ENCODE results near the gene MYBPC3. TPM values are rescaled to one million over a fixed set of nuclear protein-coding genes. Genes with fewer than 3 reads are reported as not detected.
A peak's percentile ranks its signal among the peaks of the same experiment; 100 is the strongest.

The MYBPC3 gene
- total RNA-seq, 1 donor from 2014 or later: not detected

DNA sequence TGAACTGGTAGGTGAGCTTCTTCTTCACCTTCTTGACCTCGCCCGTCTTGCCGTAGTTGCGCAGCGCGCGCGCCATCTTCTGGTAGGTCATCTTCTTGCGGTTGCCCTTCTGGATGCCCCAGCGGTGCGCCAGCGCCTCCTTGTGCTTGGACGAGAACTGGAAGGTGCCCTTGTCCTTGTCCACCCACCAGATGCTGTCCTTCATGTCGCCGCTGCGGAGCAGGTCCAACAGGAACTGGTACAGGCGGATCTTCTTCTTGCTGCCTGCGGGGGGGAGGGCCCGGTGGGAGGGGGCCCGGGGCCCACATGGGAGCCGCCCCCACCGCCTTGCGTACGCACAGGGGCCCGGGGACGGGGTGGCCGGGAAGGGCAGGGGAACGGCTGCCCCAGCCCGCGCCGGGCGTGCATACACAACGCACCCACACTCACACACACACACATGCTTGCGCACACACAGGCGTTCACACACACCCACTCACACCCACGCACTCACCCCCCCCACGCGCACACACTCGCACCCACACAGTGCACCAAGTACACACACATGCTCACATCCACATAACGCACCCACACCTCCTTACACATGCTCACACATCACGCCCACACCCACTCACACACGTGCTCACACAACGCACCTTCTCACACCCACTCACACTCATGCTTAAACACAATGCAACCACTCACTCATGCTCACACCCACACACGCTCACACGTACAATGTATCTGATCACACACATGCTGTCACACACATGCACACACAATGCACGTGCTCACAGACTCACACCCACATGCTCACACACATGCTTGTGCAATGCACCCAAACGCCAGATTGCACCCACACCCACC, 3.0 kb upstream of the MYBPC3 start:
- H3K4me3 ChIP-seq: peak overlapping the region; percentile 65
- H3K9me3 ChIP-seq: no peaks in the 10 kb centered on the region
- peaks cover 0 to 2% of the 10 kb centered on the region in 2 donors for H3K4me1 ChIP-seq
- H3K36me3 ChIP-seq: no peaks in the 10 kb centered on the region
- DNase-seq (ENCODE audit: low spot score in 2 of 2): peak in 1 of 2 donors; percentile 93
- TF ChIP-seq, protein P1, sequence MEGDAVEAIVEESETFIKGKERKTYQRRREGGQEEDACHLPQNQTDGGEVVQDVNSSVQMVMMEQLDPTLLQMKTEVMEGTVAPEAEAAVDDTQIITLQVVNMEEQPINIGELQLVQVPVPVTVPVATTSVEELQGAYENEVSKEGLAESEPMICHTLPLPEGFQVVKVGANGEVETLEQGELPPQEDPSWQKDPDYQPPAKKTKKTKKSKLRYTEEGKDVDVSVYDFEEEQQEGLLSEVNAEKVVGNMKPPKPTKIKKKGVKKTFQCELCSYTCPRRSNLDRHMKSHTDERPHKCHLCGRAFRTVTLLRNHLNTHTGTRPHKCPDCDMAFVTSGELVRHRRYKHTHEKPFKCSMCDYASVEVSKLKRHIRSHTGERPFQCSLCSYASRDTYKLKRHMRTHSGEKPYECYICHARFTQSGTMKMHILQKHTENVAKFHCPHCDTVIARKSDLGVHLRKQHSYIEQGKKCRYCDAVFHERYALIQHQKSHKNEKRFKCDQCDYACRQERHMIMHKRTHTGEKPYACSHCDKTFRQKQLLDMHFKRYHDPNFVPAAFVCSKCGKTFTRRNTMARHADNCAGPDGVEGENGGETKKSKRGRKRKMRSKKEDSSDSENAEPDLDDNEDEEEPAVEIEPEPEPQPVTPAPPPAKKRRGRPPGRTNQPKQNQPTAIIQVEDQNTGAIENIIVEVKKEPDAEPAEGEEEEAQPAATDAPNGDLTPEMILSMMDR (IDR thresholded peaks at IDR 0.05): peak; percentile 88 to 94 (median 92)
- intact Hi-C loops (cut with DNase I): loop anchor here (1.0 to 2.0 kb wide), 2 partner anchors 97 to 179 kb away; partner anchors contain the start of gene ARFGAP2
- H3K27ac ChIP-seq: no peak overlapping the region
- H3K27me3 ChIP-seq: no peaks in the 10 kb centered on the region

DNA sequence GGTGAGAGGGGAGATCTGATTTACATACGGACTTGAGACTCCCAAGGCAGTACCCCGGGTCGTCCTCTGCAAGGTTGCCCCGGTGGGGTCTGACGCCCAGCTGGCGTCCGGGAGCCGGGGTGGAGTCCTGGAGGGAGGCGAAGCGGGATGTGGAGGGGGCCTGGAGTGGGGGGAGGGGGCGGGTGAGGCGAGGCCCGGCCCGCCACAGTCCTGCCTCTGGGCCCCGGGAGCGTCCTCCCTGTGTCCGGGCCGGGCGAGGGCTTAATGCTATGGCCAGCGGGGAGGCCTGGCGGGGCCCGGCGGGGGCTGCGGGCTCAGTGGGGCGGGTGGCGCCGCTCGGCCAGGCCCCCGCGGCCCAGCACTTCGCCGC, 2.4 kb upstream of the MYBPC3 start:
- H3K27ac ChIP-seq: no peak overlapping the region
- H3K4me1 ChIP-seq: peaks cover 0 to 2% of the 10 kb centered on the region in 2 donors
- H3K27me3 ChIP-seq: no peaks in the 10 kb centered on the region
- intact Hi-C loops (cut with DNase I): loop anchor here (1.0 to 5.0 kb wide), 3 partner anchors 97 to 468 kb away; partner anchors contain the start of gene ARFGAP2
- no peaks in the 10 kb centered on the region for H3K36me3 ChIP-seq
- TF ChIP-seq, protein P1 (IDR thresholded peaks at IDR 0.05): no peak
- peak overlapping the region; percentile 65 for H3K4me3 ChIP-seq
- DNase-seq (ENCODE audit: low spot score in 2 of 2): no peak
- H3K9me3 ChIP-seq: no peaks in the 10 kb centered on the region

DNA sequence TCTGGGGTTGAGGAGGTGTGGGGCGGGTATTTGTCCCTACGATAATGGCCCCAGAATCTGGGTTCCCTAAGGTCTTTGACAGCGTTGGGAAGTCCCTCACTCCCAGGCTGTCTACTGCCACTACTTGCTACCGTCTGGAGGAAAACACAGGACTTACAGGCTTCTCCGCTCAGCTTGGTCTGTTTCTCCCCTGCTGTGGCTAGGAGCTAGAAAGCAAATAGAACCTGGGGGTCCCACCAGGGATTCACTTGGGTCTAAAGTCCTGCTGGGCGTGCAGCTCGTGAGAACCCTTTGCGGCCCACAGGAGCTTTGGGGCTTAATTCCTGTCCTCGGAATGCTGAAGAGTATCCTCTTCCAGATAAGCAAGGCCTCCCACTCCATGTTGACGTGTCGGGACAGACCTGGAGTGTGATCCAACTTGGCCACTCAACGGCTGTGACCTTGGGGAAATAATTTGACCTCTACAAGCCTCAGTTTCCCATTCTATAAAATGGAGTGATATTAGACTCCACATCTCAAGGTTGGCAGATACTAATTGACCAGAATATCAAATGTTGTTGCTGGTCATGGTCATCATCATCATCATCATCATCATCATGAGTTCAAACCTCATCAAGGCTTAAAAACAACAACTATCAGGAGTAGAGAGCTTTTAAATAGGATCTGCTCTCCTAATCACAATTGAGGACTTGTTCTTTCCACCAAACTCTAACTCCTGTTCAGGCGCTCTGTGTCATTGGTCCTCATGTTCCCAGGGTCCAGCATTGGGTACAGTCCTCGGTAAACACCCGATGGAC, 1.7 kb upstream of the MYBPC3 start:
- intact Hi-C loops (cut with DNase I): loop anchor here (2.0 to 5.0 kb wide), 2 partner anchors 177 to 467 kb away; partner anchors contain the start of gene ARFGAP2
- no peak for DNase-seq (ENCODE audit: low spot score in 2 of 2)
- TF ChIP-seq, protein P1 (IDR thresholded peaks at IDR 0.05): no peak
- peaks cover 0 to 2% of the 10 kb centered on the region in 2 donors for H3K4me1 ChIP-seq
- no peaks in the 10 kb centered on the region for H3K36me3 ChIP-seq
- H3K27ac ChIP-seq: no peak overlapping the region
- H3K27me3 ChIP-seq: no peaks in the 10 kb centered on the region
- H3K9me3 ChIP-seq: no peaks in the 10 kb centered on the region
- no peak overlapping the region for H3K4me3 ChIP-seq

DNA sequence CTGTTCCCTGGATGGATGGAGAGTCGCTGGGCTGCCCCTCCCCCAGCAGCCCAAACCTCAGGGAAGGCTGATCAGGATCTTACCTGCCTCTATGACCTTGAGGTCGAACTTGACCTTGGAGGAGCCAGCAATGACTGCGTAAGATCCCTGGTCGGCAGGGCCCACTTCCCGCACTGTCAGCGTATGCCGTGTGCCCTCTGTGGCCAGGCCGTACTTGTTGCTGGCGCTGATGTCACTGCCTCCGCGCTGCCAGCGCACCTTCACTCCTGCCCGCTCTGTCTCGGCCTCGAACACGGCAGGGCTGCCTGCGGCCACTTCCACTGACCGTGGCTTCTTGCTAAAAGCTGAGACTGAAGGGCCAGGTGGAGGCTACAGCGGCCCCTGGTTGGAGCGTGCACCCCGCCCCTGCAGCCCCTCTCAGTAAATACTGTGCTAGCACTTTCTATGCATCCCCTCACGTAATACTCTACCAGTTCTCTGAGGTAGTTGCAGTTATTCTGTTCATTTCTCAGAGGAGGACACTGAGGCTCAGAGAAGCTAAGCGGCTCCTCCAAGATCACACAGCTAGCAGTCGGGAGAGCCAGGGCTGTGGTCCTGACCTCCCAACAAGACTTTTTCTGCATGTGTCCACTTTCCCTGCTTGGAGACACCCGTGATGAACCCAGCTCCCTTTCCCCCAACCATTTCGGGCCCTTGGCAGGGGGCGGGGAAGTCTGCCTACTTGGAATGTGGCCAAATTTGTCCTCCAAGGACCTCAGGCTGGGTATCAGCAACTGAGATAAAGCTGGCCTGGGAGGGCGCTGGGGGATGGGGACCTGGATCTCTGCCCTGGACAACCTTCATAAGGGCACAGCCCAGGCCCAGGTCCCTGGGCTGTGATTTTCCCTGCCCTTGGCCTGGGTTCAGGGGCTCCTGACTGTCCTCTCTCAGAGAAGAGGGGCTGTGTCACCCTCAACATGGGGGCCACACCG, 1.1 kb downstream of the MYBPC3 start:
- H3K27ac ChIP-seq: no peak overlapping the region
- H3K27me3 ChIP-seq: no peaks in the 10 kb centered on the region
- DNase-seq (ENCODE audit: low spot score in 2 of 2): no peak
- no peaks in the 10 kb centered on the region for H3K36me3 ChIP-seq
- H3K4me3 ChIP-seq: no peak overlapping the region
- H3K4me1 ChIP-seq: peaks cover 0 to 2% of the 10 kb centered on the region in 2 donors
- H3K9me3 ChIP-seq: no peaks in the 10 kb centered on the region
- intact Hi-C loops (cut with DNase I): loop anchor here (5.0 kb wide), 1 partner anchor 464 kb away; no protein-coding TSS in a partner anchor
- TF ChIP-seq, protein P1 (IDR thresholded peaks at IDR 0.05): no peak

DNA sequence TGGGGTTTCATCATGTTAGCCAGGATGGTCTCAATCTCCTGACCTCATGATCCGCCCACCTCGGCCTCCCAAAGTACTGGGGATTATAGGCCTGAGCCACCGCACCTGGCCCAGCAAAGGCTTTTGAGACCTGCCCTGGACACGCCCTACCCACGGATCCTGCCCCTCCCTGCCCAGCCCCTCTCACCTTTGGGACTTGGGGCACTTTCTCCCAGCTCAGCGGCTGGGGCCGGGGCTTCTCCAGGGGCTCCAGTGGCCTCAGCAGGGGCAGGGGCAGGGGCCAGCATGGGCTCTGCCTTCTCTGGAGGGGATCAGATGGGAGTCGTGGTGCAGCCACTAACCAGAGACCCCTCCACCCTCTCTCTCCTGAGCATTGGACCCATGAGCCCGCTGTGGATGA, 2.2 kb downstream of the MYBPC3 start:
- Histone ChIP-seq H3K27me3 (no peaks in the 10 kb centered on the region), H3K36me3 (no peaks in the 10 kb centered on the region), H3K4me1 (peaks cover 0 to under 1% of the 10 kb centered on the region in 2 donors), H3K27ac (no peak overlapping the region), H3K9me3 (no peaks in the 10 kb centered on the region), H3K4me3 (no peak overlapping the region)
- TF ChIP-seq, protein P1 (IDR thresholded peaks at IDR 0.05): no peak
- no peak for DNase-seq (ENCODE audit: low spot score in 2 of 2)
- intact Hi-C loops (cut with DNase I): loop anchor here (5.0 kb wide), 1 partner anchor 463 kb away; no protein-coding TSS in a partner anchor
